ENCODE results near the gene GAREM2.

DNA sequence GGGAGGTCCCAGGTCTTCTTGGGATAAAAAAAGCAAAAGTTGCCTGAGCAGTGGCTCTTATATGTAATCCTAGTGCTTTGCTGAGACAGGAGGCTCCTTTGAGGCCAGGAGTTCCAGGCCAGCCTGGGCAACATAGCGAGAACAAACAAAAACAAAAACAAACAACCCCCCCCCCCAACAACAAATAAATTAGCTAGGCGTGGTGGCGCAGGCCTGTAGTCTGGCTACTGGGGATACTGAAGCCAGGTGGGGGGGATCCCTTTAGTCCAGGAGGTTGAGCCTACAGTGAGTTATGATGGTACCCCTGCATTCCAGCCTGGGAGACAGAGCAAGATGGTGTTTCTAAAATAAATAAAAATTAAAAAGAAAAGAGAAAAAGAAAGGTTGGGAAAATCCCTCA lies 5.4 kb downstream of the GAREM2 start:
- TF ChIP-seq, protein P1, sequence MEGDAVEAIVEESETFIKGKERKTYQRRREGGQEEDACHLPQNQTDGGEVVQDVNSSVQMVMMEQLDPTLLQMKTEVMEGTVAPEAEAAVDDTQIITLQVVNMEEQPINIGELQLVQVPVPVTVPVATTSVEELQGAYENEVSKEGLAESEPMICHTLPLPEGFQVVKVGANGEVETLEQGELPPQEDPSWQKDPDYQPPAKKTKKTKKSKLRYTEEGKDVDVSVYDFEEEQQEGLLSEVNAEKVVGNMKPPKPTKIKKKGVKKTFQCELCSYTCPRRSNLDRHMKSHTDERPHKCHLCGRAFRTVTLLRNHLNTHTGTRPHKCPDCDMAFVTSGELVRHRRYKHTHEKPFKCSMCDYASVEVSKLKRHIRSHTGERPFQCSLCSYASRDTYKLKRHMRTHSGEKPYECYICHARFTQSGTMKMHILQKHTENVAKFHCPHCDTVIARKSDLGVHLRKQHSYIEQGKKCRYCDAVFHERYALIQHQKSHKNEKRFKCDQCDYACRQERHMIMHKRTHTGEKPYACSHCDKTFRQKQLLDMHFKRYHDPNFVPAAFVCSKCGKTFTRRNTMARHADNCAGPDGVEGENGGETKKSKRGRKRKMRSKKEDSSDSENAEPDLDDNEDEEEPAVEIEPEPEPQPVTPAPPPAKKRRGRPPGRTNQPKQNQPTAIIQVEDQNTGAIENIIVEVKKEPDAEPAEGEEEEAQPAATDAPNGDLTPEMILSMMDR (IDR thresholded peaks at IDR 0.05) = no peak
- TF ChIP-seq EP300 (IDR thresholded peaks at IDR 0.05) (no peak), POLR2AphosphoS5 (IDR thresholded peaks at IDR 0.05) (no peak)
